DMS79 treated with DMSO at 0.1 percent for 48 hours (cell line): Measurements from ENCODE around the gene CDK5RAP1.

ENCODE experiments used
- DNase-seq: peaks from one replicate; lab custom pipeline; 2025; lab: John Stamatoyannopoulos, UW

The CDK5RAP1 gene

DNA sequence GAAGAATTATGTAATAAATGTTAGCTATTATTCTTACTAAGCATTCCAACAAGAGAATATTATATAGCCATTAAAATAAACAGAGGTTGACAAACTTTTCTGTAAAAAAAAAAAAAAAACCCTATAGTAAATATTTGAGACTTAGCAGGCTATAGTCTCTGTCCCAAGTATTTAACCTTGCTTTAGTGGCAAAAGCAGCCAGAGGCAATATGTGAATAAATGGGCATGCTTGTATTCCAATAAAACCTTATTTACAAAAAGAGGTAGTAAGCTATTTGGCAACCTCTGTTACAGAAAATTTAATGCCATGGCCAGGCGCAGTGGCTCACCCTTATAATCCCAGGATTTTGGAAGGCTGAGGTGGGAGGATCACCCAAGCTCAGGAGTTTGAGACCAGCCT lies 14.6 kb downstream of the CDK5RAP1 start:
- DNase-seq: no peak

DNA sequence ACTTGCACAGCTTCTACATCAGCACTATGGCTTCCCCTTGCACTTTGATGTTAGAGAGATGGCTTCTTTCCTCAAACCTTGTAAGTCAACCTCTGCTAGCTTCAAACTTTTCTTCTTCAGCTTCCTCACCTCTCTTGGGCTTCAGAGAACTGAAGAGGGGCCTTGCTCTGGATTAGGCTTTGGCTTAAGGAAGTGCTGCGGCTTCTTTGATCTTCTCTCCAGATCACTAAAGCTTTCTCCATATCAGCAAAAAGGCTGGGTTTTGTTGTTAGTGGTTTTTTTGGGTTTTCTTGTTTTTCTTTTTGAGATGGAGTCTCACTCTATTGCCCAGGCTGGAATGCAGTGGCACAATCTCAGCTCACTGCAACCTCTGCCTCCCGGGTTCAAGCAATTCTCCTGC lies 24.0 kb downstream of the CDK5RAP1 start:
- DNase-seq: no peak

DNA sequence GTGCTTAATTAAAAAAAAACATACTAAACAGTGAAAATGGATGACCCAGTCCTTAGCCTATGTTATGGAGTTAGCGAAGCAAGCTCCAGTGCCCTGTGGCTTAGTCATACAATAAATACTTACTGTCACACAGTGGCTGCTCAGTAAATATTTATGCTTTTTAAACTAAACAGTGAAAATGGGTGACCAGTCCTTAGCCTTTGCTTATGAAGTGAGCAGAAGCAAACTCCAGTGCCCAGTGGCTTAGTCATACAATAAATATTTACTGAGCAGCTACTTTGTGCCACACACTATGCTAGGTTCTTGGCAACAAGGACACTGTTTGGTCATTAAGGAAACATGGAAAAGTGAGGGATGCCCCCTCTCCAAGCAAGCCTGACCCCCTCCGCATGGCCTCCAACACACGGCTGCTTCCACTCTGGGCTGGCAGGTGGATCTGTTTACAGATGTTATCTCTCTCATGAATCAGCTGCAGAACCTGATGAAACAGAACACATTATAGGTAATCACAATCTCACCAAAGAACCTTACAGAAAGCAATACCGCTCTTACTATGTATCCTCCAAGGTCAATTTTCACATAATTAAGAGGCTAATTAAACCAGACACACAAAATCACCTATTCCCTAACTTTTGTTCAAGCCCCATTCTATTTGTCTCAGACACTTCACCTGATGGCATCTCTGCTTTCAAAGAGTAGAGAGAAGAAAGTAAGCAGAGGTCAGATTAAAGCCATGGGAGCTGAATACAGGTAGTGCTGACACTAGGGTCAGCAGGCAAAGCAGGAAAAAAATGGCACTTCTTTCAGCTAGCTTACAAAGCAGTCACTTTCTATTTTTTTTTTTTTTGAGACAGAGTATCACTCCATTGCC lies 27.3 kb downstream of the CDK5RAP1 start:
- DNase-seq: no peak

DNA sequence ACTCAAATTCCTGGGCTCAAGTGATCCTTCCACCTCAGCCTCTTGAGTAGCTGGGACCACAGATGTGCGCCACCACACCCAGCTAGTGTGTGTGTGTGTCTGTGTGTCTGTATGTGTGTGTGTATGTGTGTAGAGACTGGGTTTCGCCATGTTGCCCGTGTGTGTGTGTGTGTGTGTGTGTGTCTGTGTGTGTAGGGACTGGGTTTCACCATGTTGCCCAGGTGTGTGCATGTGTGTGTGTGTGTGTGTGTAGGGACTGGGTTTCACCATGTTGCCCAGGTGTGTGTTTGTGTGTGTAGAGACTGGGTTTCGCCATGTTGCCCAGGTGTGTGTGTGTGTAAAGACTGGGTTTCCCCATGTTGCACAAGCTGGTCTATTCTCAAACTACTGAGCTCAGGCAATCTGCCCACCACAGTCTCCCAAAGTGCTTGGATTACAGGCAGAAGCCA lies 28.3 kb downstream of the CDK5RAP1 start:
- DNase-seq: no peak

DNA sequence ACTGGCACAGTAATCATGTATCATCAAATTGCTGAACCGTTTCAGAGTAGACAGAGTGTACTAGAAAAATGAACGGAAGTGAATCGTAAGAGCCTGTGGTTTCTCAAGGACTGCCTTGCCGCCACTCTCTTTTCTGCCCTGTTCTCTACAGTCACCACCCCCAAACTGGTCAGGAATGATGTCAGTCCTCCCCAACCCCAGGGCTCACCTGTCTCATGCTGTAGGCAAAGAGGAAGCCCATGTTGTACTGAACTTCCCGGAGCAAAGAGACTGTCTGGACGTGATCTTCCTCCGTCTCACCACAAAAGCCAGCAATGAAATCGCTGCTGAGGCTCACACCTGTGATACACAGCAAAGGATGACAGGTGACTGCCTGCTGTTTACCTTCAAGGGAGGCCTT lies 31.0 kb downstream of the CDK5RAP1 start:
- peak; percentile 92 for DNase-seq

DNA sequence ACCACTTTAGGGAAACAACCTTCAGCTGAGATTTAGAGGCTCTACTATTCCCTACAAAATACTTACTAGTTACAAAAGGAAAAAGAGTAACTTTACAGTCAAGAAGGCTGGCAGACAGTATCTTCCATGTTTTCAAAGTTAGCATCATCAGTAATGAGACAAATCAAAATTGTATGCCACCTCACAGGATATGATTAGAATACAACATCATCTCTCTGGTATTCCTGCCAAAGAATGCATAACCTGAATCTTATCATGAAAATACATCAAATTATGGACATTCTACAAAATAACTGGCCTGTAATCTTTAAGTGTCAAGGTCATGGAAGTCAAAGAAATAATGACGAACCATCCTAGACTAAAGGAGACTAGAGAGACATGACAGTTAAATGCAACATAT lies 38.4 kb downstream of the CDK5RAP1 start:
- no peak for DNase-seq

DNA sequence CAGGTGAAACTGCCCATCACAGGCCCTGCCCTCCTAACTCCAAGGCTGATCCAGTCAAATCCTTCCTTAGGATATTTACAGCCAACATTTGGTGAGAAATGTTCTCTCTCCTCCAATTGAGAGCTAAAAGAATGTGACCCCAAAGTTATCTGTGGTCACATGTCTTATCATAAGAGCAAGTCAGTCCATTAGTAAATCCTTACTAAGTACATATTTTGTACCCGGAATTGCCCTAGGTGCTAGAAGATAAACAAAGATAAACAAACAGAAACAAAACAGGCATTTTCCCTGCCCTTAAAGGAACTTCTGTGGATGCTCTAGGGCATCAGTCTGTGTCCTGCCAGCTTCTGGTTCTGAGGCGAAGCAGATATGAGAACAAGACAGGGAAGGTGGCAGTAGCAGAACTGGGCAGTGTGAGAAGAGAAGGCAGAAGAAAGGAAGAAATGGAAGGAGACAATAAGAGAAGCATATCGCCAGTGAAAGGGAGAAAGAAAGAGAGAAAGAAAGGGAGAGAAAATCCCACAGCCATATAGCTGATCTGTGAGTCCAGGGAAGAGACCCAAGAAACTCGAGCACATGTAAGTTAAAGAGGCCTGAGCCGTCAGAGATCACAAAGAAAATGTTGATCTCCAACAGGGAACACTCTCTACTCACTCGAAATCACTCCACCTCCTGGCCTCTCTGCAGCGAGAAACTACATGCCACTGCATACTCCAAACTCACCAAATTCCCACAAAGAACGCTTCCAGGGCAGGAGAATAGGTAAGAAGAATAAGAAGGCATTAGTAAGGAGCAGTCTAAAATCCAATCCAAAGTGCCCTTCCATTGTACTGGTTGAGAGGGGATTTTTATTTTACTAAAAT lies 41.7 kb downstream of the CDK5RAP1 start:
- no peak for DNase-seq

DNA sequence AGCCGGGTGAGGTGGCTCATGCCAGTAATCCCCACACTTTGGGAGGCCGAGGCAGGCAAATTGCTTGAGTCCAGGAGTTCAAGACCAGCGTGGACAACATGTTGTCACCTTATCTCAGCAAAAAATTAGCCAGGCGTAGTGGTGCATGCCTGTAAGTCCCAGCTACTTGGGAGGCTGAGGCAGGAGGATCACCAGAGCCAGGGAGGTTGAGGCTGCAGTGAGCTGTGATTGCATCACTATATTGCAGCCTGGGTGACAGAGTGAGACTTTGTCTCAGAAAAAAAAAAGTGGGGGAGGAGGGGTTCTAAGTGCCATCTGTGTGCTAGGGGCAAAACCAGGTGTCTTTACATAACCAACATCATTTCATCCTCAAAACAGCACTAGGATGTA lies 48.3 kb downstream of the CDK5RAP1 start:
- DNase-seq: no peak

DNA sequence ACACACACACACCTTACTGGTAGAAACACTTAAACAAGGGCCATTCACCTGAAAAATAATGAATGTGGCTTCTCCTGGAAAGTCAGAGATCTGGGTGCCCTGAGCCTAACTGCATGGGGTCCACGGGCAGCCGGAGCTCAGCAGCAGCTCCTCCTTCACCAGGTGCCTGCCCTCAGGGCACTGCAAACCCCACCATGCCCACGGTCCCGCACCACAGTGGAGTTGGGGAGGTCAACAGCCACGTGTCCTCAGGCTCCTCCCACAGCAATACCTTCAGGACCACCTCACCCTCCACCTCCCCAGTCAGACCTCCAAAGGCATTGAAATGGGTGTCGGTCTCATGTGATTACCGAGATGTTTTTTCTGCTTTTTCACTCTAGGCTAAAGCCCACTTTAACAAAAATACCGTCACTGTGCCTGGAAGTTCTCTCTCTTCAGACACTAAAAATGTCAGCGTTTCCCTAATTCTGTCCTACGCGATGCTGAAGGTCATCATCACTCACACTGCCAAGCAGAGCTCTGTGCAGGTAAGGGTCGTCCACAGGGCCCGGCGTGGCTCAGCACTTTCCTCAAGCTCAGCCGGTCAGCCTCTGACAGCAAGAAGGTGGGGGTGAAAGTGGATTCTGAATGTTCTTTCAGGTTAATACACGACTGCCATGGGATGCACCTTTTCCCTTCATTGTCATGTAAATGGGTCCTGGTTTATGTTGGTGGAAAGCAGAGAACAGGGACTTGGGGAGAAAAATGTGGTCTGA lies 48.9 kb downstream of the CDK5RAP1 start:
- DNase-seq: no peak

DNA sequence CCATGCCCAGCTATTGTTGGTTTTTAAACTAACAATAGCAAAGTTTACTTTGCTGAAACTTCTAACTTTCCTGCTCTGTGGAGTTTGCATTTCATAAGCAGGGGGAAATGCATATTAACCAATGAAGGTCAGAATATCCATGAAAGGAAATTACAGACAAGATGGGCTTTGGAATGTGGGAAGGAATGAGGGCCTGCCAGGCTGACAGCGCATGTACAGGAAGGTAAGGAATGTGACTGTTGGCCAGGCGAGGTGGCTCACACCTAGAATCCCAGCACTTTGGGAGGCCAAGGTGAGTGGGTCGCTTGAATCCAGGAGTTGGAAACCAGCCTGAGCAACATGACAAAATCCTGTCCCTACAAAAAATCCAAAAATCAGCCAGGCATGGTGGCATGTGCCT lies 49.6 kb downstream of the CDK5RAP1 start:
- no peak for DNase-seq

DNA sequence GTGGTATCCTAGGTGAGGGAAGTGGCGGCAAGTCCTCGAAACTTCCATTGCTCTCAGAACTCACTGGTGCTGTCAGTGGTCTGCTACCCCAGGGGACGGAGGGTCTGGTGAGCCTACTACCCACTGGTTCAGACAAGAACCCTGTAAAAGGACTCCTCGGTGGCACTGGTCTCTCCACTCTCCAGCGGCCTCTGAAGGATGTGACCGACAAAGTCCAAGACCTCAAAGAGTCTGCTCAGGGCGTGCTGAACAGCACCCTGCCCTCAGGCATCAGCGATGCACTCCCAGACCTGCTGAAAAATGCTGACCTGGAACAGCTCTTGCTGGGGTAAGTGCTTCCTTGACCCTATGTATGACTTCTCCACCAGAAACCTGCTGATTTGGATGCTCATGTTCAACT lies 51.8 kb downstream of the CDK5RAP1 start:
- DNase-seq: no peak

DNA sequence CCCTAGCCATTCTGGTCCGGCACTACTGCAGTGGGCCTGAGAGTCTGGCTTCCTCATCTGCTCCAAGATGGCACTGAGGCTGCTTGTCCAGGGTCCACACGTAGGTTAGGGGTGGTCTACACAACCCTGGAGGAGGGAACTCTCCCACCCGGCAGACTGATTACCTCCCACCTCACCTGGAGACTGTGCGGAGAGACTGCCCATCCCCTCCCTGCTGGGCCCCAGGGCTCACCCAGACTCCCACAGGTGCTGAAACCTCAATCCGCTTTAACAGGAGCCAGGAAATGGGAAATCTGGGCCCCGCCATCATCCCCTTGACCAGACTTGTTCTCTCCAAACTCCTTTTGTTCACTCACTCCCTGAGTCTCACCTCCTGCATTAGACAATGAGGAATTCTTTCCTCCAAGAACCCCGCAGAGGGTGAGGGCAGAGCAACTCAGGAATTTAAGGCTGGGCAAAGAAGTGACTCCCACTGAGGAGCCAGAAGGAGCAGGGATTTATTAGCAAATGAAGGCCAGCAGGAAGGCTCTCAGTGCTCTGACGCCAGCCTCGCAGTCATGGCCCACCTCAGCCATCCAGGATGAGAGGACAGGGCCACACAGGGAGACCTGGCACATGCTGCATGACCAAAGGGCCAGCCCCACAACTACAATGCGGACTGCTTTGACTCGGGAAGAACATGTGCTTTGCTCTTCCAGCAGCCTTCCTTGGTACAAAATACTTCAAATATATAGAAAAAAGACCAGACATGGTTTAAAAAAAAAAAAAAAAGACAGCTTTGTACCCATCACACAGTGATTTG lies 53.0 kb downstream of the CDK5RAP1 start:
- no peak for DNase-seq

DNA sequence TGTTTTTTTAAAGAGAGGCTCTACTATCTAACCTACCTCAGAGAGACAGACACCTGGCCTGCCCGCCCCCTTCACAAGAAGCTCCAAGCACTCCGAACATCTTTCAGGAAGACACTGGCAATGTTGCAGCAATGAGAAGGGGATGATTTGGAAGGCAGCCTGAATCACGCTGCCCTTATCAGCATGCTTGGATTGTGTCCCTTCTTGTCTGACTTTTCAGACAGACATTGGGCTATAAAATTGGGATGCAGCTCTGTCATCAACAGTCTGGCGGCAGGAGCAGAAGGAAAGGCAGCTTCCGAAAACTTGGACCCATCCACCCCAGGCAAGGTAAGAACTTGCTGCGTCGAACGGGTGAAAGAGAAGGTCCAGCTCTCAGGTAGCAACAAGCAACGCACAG lies 56.0 kb downstream of the CDK5RAP1 start:
- DNase-seq: no peak

DNA sequence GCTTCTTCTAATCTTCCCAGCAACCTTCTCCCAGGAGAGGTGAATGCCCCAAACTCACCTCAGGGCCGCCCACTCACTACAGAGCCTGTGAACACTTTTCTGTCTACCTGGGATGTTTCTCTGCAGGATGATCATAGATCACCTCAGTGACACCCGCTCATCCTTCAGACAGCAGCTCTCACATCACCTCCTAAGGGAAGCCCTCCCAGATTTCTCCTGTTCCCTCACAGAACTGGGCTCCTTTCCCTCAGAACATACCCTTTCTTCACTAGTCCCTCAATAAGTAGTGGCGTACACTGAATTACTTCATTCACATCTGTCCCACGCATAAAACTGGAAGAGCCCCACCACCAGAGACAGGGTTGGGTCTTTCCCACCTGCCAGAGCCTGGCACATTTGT lies 57.8 kb downstream of the CDK5RAP1 start:
- DNase-seq: no peak

DNA sequence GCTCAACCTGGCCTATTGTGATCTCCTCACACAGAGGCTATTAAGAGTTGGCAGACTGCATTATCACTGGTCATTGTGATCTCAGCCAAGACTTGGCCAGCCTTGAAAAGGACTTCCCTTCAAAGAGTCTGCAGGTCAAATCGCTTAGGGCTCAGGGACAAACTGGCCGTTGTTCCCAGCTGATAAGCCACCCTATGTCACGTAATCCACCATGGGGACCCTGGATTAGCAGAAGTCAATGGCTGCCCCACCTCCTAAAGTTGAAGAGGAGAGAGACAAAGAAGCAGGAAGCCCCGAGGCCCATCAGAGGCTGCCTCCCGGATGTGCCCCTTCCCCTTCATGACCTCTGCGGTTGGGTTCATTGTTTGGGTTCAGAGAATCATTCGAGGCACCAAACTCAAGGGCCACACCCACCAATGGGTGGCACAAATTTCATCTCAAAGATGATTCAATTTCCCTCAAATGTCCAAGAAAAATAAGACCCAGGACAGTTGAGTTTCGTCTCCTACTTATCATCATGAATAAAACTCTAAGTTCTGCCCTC lies 61.7 kb downstream of the CDK5RAP1 start:
- no peak for DNase-seq

DNA sequence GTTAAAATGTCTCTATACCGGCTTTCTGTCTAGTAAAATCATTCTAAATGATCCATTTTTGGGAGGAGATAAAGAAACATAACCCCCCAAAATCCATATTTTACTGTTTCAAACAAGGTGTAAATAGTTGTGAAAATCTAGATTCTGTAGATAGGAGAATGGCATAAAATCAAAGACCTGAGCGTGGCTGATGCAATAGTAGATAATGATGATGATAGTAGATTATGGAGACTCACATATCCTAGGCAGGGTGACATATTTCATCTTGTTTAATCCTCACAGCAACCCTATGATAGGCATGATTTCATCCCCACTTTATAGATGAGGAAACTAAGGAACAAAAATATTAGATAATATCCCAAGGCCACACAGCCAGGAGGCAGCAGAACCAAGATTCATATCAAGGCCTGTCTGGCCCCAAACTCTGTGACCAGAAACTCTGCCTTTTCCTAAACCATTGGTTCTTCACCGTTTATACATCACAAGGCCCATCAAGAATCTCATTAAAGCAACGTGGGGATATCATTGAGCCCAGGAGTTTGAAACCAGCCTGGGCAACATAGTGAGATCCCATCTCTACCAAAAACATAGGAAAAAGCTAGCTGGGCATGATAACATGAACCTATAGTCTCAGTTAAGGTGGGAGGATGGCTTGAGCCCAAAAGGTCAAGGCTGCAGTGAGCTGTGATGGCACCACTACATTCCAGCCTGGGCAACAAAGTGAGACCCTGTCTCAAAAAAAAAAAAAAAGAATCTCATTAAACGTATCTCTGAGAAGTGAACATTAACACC lies 62.7 kb downstream of the CDK5RAP1 start:
- no peak for DNase-seq

DNA sequence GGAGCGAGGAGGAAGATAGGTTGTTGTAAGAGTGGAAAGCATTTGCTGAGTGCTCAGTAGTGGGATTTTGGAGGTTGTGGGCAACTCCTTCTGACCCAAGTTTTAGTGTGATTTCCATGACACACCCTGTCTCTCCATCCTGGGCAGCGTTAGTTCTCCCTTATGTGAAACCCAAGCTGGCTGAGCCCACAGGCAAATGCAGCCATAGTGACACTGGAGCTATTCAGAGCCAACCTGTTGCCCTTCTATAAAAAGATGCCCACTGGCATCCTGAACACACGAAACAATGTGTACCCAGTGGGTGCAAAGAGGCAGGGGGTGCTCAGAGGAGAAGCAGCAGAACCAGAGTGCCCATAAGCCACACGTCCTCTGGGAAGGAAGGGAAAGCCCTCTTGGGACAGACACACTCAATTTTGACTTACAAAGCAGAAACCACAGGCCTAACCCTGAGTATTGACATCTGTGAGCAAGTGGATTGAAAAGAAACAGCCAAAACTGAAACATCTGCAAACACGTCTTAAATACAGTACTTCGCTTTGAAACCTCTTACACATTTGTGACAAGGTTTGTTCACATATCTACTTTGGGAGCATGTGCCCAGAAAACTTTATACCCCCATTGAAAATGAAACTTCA lies 63.7 kb downstream of the CDK5RAP1 start:
- DNase-seq: no peak

DNA sequence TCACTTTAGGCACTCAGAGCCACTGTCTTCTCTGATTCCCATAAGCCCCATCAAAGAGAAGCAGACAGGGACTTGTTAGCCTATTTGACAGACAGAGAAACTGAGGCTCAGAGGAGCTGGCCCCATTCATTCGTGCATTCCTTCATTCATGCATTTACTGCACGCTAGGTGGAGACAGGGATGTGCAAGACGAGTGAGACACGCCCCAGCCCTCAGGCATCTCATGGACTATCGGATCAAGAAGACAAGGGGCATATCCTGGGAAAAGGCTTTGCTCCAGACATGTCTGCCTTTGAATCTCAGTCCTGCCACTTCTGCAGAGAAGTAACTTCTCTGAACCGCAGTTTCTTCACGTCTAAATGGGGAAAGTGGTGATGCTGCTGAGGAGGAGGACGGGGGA lies 64.2 kb downstream of the CDK5RAP1 start:
- DNase-seq: no peak

DNA sequence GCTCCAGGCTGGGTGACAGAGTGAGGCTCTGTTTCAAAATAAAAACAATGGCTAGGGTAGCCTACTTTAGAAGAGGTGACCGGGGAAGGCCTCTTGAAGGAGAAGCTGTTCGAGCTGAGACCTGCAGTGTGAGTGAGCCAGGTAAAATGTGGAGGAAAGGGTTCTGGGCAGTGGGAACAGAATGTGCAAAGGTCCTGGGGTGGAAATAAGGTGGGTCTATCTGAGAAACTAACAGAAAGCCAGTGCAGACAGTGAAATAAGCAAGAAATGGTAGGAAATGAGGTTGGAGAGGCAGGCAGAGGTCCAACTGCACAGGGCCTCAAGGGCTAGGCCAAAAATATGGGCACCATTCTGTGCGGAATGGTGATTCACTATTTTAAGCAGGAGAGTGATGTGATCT lies 64.9 kb downstream of the CDK5RAP1 start:
- no peak for DNase-seq

DNA sequence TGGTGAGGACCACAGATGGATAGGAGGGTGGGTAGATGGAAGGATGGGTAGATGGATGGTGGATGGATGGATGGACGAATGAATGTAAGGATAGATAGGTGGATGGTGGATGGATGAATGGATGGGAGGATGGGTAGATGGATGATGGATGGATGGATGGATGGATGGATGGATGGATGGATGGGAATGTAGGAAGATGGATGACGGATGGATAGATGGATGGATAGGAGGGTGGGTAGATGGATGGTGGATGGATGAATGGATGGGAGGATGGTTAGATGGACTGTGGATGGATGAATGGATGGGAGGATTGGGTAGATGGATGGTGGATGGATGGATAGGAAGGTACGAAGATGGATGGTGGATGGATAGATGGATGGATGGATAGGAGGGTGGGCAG lies 67.2 kb downstream of the CDK5RAP1 start:
- no peak for DNase-seq
